SU-DHL-6 (cell line): ENCODE results near the gene DMBX1.

Source experiments
- H2AFZ ChIP-seq: fragments of 200-600 bp; sonication (generic); 2 replicates; pipeline ENCODE4 v1.6.1; 2014; ENCODE audit warnings: low read depth, mild to moderate bottlenecking, moderate library complexity, mixed read lengths, antibody characterized with exemption, low read length; ENCODE audit not compliant: severe bottlenecking
- H3F3A ChIP-seq: fragments of 200-600 bp; shearing (Covaris generic); 2 replicates; pipeline ENCODE4 v1.6.0; 2016; ENCODE audit warnings: antibody characterized with exemption, mild to moderate bottlenecking; ENCODE audit not compliant: insufficient read depth
- H3K27ac ChIP-seq: fragments of 200-600 bp; sonication (generic); 2 replicates; pipeline ENCODE4 v1.5.1; 2016; ENCODE audit warnings: low read depth, mild to moderate bottlenecking, low read length, moderate library complexity, mixed read lengths
- H3K27me3 ChIP-seq: fragments of 200-600 bp; sonication (generic), shearing (Covaris generic); 2 replicates; pipeline ENCODE4 v1.6.0; 2014; ENCODE audit warnings: mild to moderate bottlenecking, low read length
- H3K36me3 ChIP-seq: fragments of 200-600 bp; sonication (generic); 2 replicates; pipeline ENCODE4 v1.6.1; 2014; ENCODE audit warnings: mild to moderate bottlenecking, low read length, mixed read lengths
- H3K4me2 ChIP-seq: fragments of 300-600, 200-600 bp; shearing (Covaris generic), sonication (generic); 2 replicates; pipeline ENCODE4 v1.6.0; 2014; ENCODE audit warnings: low read length, low read depth, mild to moderate bottlenecking; ENCODE audit not compliant: poor library complexity, severe bottlenecking
- H3K4me3 ChIP-seq: fragments of 200-600 bp; sonication (generic); 2 replicates; pipeline ENCODE4 v1.5.1; 2014; ENCODE audit warnings: antibody characterized with exemption, low read length, mild to moderate bottlenecking, mixed read lengths; ENCODE audit not compliant: insufficient read depth, poor library complexity, severe bottlenecking
- H3K79me2 ChIP-seq: fragments of 200-600 bp; sonication (generic); 2 replicates; pipeline ENCODE4 v1.6.1; 2014; ENCODE audit warnings: mild to moderate bottlenecking, low read length, moderate library complexity; ENCODE audit not compliant: insufficient read depth
- H3K9ac ChIP-seq: fragments of 200-600 bp; sonication (generic); 2 replicates; pipeline ENCODE4 v1.7.0; 2014; ENCODE audit warnings: mild to moderate bottlenecking, low read length
- H3K9me2 ChIP-seq: fragments of 200-600 bp; sonication (generic); replicated peaks from 2 replicates; pipeline ENCODE4 v1.6.1; 2014; ENCODE audit warnings: low read length; ENCODE audit not compliant: insufficient read depth
- H3K9me3 ChIP-seq: fragments of 200-600 bp; sonication (generic); 2 replicates; pipeline ENCODE4 v1.6.1; 2014; ENCODE audit warnings: low read length, mixed read lengths; ENCODE audit not compliant: insufficient read depth
- H4K20me1 ChIP-seq: fragments of 200-600 bp; sonication (generic); 2 replicates; pipeline ENCODE4 v1.6.1; 2014; ENCODE audit warnings: low read depth, mild to moderate bottlenecking, antibody characterized with exemption, low read length, moderate library complexity, mixed read lengths
- CTCF ChIP-seq: fragments of 200-600 bp; sonication (generic); IDR thresholded peaks from one replicate; pipeline ENCODE4 v1.5.1; 2017; ENCODE audit warnings: antibody characterized with exemption, mild to moderate bottlenecking, low read length, moderate library complexity; ENCODE audit not compliant: insufficient read depth, poor library complexity, severe bottlenecking
- EZH2phosphoT487 ChIP-seq: fragments of 200-600 bp; sonication (generic), shearing (Covaris generic); conservative IDR thresholded peaks from 2 replicates; pipeline ENCODE4 v1.6.1; 2018; ENCODE audit warnings: mild to moderate bottlenecking, antibody characterized with exemption, low read length, moderate library complexity, mixed read lengths

The DMBX1 gene

GRCh38 chr1:46461017-46461808, 28.4 kb upstream of the DMBX1 start:
- Histone ChIP-seq H2AFZ (no peak overlapping the region), H3K4me2 (no peak overlapping the region), H3K27ac (no peak overlapping the region), H3K79me2 (no peaks in the 10 kb centered on the region), H3K36me3 (no peaks in the 10 kb centered on the region), H3K4me3 (no peak overlapping the region), H3K9me3 (no peaks in the 10 kb centered on the region), H3K9me2 (no peaks in the 10 kb centered on the region), H4K20me1 (no peaks in the 10 kb centered on the region), H3K27me3 (no peaks in the 10 kb centered on the region), H3K9ac (no peak overlapping the region), H3F3A (no peaks in the 10 kb centered on the region)
- no peak for TF ChIP-seq EZH2phosphoT487
- no peak for TF ChIP-seq CTCF

- TF ChIP-seq CTCF (no peak), EZH2phosphoT487 (no peak)
- H3K79me2 ChIP-seq: no peaks in the 10 kb centered on the region
- H3F3A ChIP-seq: no peaks in the 10 kb centered on the region
- H2AFZ ChIP-seq: no peak overlapping the region
- no peak overlapping the region for H3K9ac ChIP-seq
- H3K4me2 ChIP-seq: no peak overlapping the region
- no peaks in the 10 kb centered on the region for H4K20me1 ChIP-seq
- no peak overlapping the region for H3K4me3 ChIP-seq
- H3K27ac ChIP-seq: no peak overlapping the region
- no peaks in the 10 kb centered on the region for H3K36me3 ChIP-seq
- no peaks in the 10 kb centered on the region for H3K9me2 ChIP-seq
- no peaks in the 10 kb centered on the region for H3K9me3 ChIP-seq
- no peaks in the 10 kb centered on the region for H3K27me3 ChIP-seq
These were observed 27.7 kb upstream of the DMBX1 start for GRCh38 chr1:46461809-46462448.

- Histone ChIP-seq H4K20me1 (no peaks in the 10 kb centered on the region), H3K9ac (no peak overlapping the region), H3K27ac (no peak overlapping the region), H3K9me2 (no peaks in the 10 kb centered on the region), H3K79me2 (no peaks in the 10 kb centered on the region), H3K36me3 (no peaks in the 10 kb centered on the region), H3F3A (no peaks in the 10 kb centered on the region), H3K27me3 (no peaks in the 10 kb centered on the region), H3K9me3 (no peaks in the 10 kb centered on the region), H3K4me2 (no peak overlapping the region), H3K4me3 (no peak overlapping the region), H2AFZ (no peak overlapping the region)
- TF ChIP-seq EZH2phosphoT487: no peak
- TF ChIP-seq CTCF: no peak
These were observed 25.6 kb upstream of the DMBX1 start for GRCh38 chr1:46464013-46464548.
